GM21526 (cell line): ENCODE results near the gene MAP3K12.
A peak's percentile ranks its signal among the peaks of the same experiment; 100 is the strongest.

Experiments
- ATAC-seq: cut with Tn5 transposase; IDR thresholded peaks from one replicate; pipeline ENCODE4 v1.9.1; 2021; ENCODE audit warnings: moderate library complexity; ENCODE audit not compliant: unreplicated experiment, low FRiP score

Gene MAP3K12

GRCh38 chr12:53510181-53510812 is 11.0 kb upstream of the MAP3K12 start:
- no peak for ATAC-seq

DNA sequence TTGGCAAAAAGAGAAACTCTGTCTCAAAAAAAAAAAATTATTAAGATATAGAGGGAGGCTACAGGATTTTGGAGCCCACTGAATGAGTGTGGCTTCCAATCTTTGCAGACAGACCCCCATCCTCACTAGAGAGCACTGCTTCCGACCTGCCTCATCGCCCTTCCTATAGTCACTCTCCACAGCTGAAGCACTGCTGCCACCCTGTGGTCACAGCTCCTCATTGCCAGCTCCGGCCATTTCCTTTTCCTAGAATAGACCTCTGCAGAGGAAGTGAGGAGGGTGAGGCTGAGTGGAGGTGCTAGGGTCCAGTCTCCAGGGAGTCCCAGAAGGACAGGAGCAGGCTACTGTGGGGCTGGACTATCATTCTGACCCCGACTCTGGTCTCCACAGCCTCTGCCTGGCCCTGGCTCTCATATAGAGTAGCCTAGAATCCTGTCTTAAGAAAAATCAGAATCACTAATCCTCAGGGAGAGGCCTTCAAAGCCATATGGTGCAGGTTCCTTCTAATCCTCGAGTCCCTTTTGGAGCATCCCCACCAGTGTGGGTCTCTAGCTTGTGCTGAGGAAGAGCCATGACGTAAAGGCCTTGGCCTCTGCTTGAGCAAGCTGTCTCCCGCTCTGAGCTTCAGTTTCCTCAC is 9.4 kb upstream of the MAP3K12 start:
- no peak for ATAC-seq

DNA sequence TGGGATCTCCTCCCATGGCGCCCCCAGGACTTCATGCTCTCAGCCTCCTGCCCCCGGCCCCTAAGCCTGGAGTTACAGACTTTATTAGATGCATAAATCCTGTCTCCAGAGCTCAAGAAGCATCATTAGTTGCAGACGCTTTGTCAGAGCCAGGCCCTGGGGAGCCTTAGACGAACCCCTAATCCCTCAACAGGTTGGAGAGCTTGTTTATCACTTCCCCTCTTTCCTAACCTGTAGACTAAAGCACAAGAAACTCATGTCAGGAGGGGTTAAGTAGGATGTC is 8.3 kb upstream of the MAP3K12 start:
- ATAC-seq = no peak

GRCh38 chr12:53506881-53507602 is 7.8 kb upstream of the MAP3K12 start, which contains the start of gene NPFF:
Gene NPFF (minus strand): TSS chr12:53507484. CDS start chr12:53507474, 10 bp downstream.
- no peak for ATAC-seq

DNA sequence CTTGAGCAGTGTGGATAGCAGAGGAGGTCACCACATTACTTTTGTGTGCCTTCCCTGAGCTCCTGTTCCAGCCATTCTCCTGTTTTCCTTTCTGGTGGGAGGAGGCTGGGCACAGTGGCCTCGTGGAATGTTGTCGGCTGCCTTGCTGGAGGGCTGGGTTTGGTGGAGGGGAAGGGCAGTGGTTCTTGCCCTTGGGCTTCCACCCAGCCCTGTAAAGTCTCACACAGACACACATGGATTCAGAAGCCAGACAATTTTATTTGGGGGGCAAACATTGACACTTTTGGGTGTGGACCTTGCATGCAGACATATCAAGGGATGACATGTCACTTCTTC is 7.2 kb upstream of the MAP3K12 start:
- ATAC-seq = no peak

DNA sequence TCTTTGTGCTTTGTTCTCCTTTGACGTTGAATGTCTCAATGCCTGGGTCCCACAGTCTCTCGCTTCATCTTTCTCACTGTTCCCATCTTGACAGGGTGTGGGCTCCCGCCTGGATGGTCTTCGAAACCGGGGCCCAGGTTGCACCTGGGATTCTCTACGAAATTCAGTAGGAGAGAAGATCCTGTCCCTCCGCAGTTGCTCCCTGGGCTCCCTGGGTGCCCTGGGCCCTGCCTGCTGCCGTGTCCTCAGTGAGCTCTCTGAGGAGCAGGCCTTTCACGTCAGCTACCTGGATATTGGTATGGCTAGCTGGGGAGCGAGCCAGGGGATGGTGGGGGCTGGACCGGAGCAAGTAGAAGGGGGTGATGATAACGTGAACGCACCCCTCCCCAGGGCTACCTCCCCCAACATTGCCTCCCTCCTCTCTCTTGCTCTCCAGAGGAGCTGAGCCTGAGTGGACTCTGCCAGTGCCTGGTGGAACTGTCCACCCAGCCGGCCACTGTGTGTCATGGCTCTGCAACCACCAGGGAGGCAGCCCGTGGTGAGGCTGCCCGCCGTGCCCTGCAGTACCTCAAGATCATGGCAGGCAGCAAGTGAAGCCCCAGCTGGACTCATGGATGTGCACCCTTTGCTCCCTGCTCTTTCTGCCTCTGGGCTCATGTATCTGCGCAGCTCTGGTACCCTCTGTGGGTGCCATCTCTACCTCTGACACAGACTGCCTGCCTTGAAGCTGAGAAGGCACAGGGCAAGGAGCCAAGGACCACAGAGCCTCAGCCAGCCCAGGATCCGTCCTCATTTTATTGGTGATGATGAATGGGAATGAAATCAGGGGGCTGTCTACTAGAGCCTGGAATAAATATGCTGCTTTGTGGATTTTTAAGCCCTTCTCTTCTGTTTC is 6.5 kb upstream of the MAP3K12 start:
- no peak for ATAC-seq

DNA sequence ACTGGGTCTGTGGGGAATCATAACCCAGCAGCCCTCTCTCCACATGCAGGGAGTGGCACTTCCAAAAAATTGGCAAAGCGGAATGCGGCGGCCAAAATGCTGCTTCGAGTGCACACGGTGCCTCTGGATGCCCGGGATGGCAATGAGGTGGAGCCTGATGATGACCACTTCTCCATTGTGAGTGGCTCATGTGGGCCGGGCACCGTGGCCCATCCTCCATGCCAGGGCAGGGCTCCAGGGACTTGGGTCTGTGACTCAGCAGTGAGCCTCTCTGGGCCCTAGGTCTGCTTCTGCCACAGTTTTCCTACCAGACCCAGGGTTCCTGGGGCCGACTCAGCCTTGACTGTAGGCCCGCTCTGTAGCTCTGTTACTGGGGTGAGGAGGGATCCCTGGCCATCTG is 5.8 kb upstream of the MAP3K12 start:
- ATAC-seq = no peak

DNA sequence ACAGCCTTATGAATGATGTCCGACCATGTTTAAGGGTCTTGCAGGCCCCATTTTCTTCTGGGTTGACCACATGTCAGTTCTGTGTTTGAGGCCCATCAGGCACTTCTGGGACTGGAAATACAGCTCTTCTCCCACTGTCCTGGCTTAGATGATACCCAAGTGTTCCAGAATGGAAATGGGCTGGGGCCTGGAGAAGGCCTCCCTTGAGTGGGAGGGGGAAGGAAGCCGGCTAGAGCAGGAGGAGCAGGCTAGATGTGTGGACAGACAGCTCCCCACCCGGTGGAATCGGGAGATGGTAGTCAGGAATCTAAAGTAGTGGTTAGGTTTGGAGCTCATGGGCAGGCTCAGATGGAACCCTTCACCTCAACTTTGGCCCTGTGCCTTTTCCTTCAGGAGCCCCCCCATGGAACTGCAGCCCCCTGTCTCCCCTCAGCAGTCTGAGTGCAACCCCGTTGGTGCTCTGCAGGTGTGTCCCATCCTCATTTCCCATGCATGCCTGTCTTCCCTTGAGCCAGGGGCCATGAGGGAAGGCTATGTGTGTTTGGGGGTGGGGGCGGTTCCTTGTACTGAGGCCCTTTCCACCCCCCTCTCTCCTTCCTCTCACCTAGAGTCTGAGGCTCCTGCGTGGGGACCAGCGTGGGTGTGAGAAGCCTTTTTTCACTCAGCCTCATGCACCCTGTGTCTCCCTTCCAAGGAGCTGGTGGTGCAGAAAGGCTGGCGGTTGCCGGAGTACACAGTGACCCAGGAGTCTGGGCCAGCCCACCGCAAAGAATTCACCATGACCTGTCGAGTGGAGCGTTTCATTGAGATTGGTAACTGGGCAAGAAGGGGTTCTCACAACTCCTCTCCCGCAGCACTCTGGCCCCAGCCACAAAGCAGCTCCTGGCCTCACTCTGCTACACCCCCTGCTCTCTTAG is 5.0 kb upstream of the MAP3K12 start:
- no peak for ATAC-seq

GRCh38 chr12:53502983-53503728 is 3.9 kb upstream of the MAP3K12 start:
- ATAC-seq = no peak

DNA sequence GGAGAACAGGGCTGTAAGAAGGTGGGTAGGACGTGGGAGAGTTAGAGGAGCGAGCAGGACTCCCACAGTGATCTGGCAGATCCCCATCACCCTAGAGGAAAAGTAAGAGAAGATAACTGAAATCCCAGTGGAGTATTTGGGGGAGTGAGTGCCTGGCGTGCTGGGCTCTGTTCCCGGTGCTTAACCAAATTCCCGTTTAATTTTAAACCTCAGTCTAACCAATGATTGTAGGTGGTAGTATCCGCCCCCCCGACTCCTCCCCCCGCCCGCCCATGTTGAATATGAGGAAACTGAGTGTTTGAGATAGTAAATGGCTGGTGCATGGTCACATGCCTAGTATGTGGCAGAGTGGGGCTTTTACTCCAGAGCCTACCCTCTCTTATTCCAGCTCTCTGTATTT is 3.1 kb upstream of the MAP3K12 start:
- ATAC-seq = no peak

GRCh38 chr12:53501615-53502181 is 2.4 kb upstream of the MAP3K12 start:
- no peak for ATAC-seq

GRCh38 chr12:53500776-53501614 is 1.7 kb upstream of the MAP3K12 start, which contains the start of gene TARBP2:
Gene TARBP2 (plus strand): TSS chr12:53501283. CDS start chr12:53501409, 126 bp downstream.
- ATAC-seq = peak; percentile 63

GRCh38 chr12:53500142-53500775 is 1.0 kb upstream of the MAP3K12 start:
- ATAC-seq = no peak

DNA sequence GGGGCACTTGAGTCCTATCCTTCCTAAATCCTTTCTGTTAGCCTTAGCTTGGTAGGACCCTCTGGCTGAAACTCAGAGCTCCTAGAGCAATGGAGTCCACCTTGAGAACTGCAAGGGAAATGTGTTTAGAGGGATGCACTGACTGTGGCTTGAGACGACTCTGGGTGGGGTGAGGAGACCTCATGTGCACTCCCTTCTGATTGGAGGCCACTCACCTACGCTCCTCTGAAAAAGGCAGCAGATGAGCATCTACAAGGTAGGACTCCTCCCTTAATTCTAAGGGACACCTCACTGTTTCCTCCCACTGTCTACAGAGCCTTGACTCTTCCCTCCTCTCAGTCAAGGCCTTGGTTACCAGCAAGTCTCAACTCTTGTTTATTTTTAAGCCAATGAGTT is 1.0 kb downstream of the MAP3K12 start:
- ATAC-seq = no peak

GRCh38 chr12:53497461-53497860 is 1.8 kb downstream of the MAP3K12 start:
- ATAC-seq = no peak

DNA sequence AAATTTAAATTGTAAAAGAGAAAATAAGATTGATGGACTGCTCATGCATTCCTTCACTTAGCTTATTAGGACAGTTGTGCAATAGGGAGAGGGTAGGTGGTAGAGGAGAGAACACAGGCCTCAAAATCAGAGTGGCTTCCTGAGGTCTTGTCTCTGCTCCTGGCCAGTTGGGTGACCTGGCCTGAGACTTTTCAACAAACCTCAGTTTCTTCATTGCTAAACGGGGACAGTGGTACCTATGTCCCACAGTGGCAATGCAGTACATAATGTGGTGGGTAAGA is 2.6 kb downstream of the MAP3K12 start:
- no peak for ATAC-seq

DNA sequence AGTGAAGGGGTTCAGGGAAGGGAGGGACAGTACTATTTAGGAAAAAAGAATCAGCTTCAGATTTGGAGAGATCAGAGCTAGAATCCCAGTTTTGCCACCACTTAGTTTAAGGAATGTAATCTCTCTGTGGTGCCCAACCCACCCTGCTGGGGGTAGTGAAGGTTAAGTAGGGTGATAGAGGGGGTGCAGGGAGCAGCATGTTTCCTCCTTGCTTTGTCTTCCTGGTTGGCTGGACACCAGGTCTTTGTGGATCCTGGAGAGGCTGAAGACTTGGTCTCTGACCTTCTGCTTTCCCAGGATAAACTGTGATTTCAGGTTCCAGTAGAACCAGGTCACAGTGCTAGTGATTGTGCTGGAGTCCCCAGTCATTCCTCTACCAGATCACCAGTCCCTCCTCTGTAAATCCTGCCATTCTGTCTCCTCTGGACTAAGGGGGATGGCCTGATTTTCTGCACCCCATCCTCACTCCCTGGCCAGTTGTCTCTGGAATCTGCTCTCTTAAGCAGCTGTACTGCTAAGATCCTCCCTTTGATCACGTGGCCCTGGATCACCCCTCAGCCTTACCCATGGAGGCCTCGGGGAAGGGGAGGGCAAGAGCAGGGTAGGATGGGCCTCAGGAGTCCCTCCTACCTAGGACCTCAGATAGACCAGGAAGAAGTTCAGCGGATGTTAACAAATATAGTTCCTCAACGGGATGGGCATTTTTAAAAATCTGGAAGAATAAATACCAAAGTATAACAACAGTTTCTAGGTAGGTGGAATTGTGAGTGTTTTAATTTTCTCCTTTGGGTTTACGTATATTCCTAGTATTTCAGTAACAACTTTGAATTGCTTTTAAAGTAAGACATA is 3.1 kb downstream of the MAP3K12 start:
- no peak for ATAC-seq
